Keratinocyte (primary cell): Measurements from ENCODE around the gene EVC. TPM values are rescaled to one million over a fixed set of nuclear protein-coding genes. Genes with fewer than 3 reads are reported as not detected.

Experiments used
- DNase-seq: peaks from one replicate; pipeline ENCODE4 v3.0.0-alpha.2; 2011; ENCODE audit warnings: low read depth, missing footprints, low spot score
- FAIRE-seq: peaks from 2 replicates; lab custom pipeline; 2011; peaks lifted over from hg19 to GRCh38; lab: Jason Lieb, UNC
- H2AFZ ChIP-seq: 2 replicates; pipeline ENCODE4 v1.6.0; 2012; ENCODE audit warnings: low read length, control low read depth, inconsistent platforms; ENCODE audit not compliant: control insufficient read depth
- H3K27ac ChIP-seq: 2 replicates; pipeline ENCODE4 v1.5.1; 2011; ENCODE audit warnings: low read length; ENCODE audit not compliant: control insufficient read depth, insufficient read depth
- H3K27me3 ChIP-seq: 3 replicates; pipeline ENCODE4 v1.6.0; 2011; ENCODE audit warnings: low read length; ENCODE audit not compliant: control insufficient read depth, insufficient read depth; ENCODE audit errors: extremely low read depth
- H3K36me3 ChIP-seq, 2 experiments: 2 replicates in 1 of 2; 3 replicates in 1 of 2; pipeline ENCODE4 v1.5.1; 2011; ENCODE audit warnings: low read length in 2 of 2, mild to moderate bottlenecking in 1 of 2; ENCODE audit not compliant: control insufficient read depth in 2 of 2, insufficient read depth in 2 of 2; ENCODE audit errors: extremely low read depth in 1 of 2
- H3K4me1 ChIP-seq: 3 replicates; pipeline ENCODE4 v1.5.1; 2011; ENCODE audit warnings: low read length; ENCODE audit not compliant: control insufficient read depth, insufficient read depth; ENCODE audit errors: extremely low read depth
- H3K4me2 ChIP-seq: 3 replicates; pipeline ENCODE4 v1.6.0; 2011; ENCODE audit warnings: low read depth, low read length; ENCODE audit not compliant: control insufficient read depth, insufficient read depth; ENCODE audit errors: extremely low read depth
- H3K4me3 ChIP-seq, 3 experiments: fragments of 200-600 bp in 1 of 3; sonication (generic) in 1 of 3; 2 replicates in 2 of 3; 3 replicates in 1 of 3; pipeline ENCODE4 v1.5.1; 2011 to 2016; ENCODE audit warnings: low read length in 3 of 3, mild to moderate bottlenecking in 3 of 3, control low read depth in 2 of 3, inconsistent platforms in 1 of 3, low read depth in 1 of 3, mixed read lengths in 1 of 3, mixed run types in 1 of 3, moderate library complexity in 1 of 3; ENCODE audit not compliant: control insufficient read depth in 2 of 3, insufficient read depth in 2 of 3; ENCODE audit errors: extremely low read depth in 1 of 3
- H3K79me2 ChIP-seq: 2 replicates; pipeline ENCODE4 v1.6.0; 2012; ENCODE audit warnings: low read length; ENCODE audit not compliant: control insufficient read depth, insufficient read depth
- H3K9ac ChIP-seq: 3 replicates; pipeline ENCODE4 v1.6.0; 2011; ENCODE audit warnings: low read length; ENCODE audit not compliant: control insufficient read depth, insufficient read depth; ENCODE audit errors: extremely low read depth
- H3K9me1 ChIP-seq: 3 replicates; pipeline ENCODE4 v1.6.0; 2011; ENCODE audit warnings: low read length; ENCODE audit not compliant: control insufficient read depth, insufficient read depth; ENCODE audit errors: extremely low read depth
- H3K9me3 ChIP-seq: 2 replicates; pipeline ENCODE4 v1.5.1; 2012; ENCODE audit warnings: low read depth, low read length; ENCODE audit not compliant: control insufficient read depth
- H4K20me1 ChIP-seq: 3 replicates; pipeline ENCODE4 v1.6.0; 2011; ENCODE audit warnings: low read length; ENCODE audit not compliant: control insufficient read depth, insufficient read depth; ENCODE audit errors: extremely low read depth
- EZH2 ChIP-seq: IDR thresholded peaks from one replicate; pipeline ENCODE4 v1.6.1; 2012; ENCODE audit warnings: inconsistent platforms, mild to moderate bottlenecking, low read length, moderate library complexity
- dilution Hi-C: fragments of 300-500 bp; cut with MboI; formaldehyde crosslinking; loops from one replicate; pipeline ENCODE4 v1.7.0; 2020; ENCODE audit warnings: low sequenced_read_pairs; ENCODE audit not compliant: extremely low pct_ligation_motif_present
- polyA plus RNA-seq, 5 experiments: library from polyadenylated mRNA; depleted of rRNA in 3 of 5; stranded (reverse) in 3 of 5; stranded (forward) in 1 of 5; unstranded in 1 of 5; fragments of >200 nt; gene quantifications; 1 replicate in 1 of 5; 2 replicates in 3 of 5; 3 replicates in 1 of 5; pipeline versions ENCODE4 v1.2.1 to v1.2.3, GENCODE V29; 2011 to 2012; ENCODE audit warnings: missing spikeins in 2 of 5, low read depth in 1 of 5, low replicate concordance in 1 of 5
- TF ChIP-seq, protein P1 (sequence below), 3 experiments: IDR thresholded peaks in 1 of 3; conservative IDR thresholded peaks in 1 of 3; optimal IDR thresholded peaks in 1 of 3; 2 replicates in 2 of 3; 3 replicates in 1 of 3; pipeline versions ENCODE3 to v1.5.1; 2011; ENCODE audit warnings: low read length in 3 of 3, mild to moderate bottlenecking in 3 of 3, moderate library complexity in 2 of 3, control low read depth in 1 of 3, inconsistent platforms in 1 of 3; ENCODE audit not compliant: insufficient read depth in 2 of 3; ENCODE audit errors: extremely low read depth in 1 of 3

EVC gene
- polyA plus RNA-seq, 1 donor (not counting 4 experiments of a cell fraction or from before 2014, with no cell fraction given), result 7.3 TPM

DNA sequence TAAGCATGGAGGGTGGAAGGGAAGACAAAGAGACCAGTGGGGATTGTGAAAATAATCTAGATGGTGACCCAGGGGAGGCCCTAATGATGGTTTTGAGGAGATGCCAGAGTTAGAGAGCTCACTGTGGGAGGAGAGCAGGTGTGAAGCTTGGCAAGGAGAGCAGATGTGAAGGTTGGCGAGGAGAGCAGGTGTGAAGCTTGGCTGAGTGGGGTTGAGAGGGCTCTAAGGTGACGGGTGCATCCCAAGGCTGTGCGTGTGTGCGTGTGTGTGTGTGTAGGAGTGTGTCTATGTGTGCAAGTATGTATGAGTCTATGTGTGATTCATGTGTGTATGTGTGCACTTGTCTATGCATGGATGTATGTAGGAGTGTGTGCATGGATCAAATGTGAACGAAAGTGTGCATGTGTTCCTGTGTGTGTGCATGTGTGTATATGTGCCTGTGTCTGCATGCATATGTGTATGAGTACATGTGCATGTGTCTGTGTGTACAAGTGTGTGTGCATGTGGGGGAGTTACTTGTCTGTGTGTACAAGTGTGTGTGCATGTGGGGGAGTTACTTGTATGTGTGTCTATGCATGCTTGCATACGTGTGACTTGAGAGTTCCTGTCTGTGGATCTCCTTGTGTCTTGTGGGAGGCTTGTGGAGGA is 72.0 kb downstream of the EVC start:
- TF ChIP-seq, protein P1, sequence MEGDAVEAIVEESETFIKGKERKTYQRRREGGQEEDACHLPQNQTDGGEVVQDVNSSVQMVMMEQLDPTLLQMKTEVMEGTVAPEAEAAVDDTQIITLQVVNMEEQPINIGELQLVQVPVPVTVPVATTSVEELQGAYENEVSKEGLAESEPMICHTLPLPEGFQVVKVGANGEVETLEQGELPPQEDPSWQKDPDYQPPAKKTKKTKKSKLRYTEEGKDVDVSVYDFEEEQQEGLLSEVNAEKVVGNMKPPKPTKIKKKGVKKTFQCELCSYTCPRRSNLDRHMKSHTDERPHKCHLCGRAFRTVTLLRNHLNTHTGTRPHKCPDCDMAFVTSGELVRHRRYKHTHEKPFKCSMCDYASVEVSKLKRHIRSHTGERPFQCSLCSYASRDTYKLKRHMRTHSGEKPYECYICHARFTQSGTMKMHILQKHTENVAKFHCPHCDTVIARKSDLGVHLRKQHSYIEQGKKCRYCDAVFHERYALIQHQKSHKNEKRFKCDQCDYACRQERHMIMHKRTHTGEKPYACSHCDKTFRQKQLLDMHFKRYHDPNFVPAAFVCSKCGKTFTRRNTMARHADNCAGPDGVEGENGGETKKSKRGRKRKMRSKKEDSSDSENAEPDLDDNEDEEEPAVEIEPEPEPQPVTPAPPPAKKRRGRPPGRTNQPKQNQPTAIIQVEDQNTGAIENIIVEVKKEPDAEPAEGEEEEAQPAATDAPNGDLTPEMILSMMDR (optimal IDR thresholded peaks at IDR 0.05 in 1 of 3, IDR thresholded peaks at IDR 0.05 in 1 of 3, conservative IDR thresholded peaks at IDR 0.05 in 1 of 3; ENCODE audit: extremely low read depth in 1 of 3, insufficient read depth in 2 of 3, low read length in 3 of 3), result no peak
- no peak for TF ChIP-seq EZH2
- Histone ChIP-seq H3K4me3 (no peak overlapping the region), H3K27me3 (no peaks in the 10 kb centered on the region), H3K4me1 (no peaks in the 10 kb centered on the region), H3K9me1 (no peaks in the 10 kb centered on the region), H3K79me2 (no peaks in the 10 kb centered on the region), H3K36me3 (peaks cover 21 to 22% of the 10 kb centered on the region in 2 experiments), H3K9me3 (no peaks in the 10 kb centered on the region), H3K4me2 (no peak overlapping the region), H3K27ac (no peak overlapping the region), H2AFZ (no peak overlapping the region), H4K20me1 (no peaks in the 10 kb centered on the region), H3K9ac (no peak overlapping the region)
- dilution Hi-C loops, result no loop called here
- FAIRE-seq, result no peak
- no peak for DNase-seq

DNA sequence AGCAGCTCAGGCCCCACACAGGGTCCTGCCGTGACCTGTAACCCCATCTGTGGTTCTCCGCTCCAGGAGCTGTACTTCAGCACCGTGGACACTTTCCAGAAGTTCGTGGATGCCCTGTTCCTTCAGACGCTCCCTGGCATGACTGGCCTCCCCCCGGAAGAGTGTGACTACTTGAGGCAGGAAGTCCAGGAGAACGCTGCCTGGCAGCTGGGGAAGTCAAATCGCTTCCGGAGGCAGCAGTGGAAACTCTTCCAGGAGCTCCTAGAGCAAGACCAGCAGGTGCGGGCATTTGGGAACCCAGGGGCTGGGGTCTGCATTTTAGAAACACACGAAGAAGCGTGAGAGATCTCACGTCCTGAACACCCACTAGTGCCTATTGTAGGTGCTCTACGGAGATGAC is 72.5 kb downstream of the EVC start:
- no peak for FAIRE-seq
- H3K36me3 ChIP-seq, result peaks cover 21 to 24% of the 10 kb centered on the region in 2 experiments
- TF ChIP-seq, protein P1 (optimal IDR thresholded peaks at IDR 0.05 in 1 of 3, IDR thresholded peaks at IDR 0.05 in 1 of 3, conservative IDR thresholded peaks at IDR 0.05 in 1 of 3; ENCODE audit: extremely low read depth in 1 of 3, insufficient read depth in 2 of 3, low read length in 3 of 3), result no peak
- no peak for TF ChIP-seq EZH2

More for the DNA sequence above, 72.5 kb downstream of the EVC start:
- no peaks in the 10 kb centered on the region for H4K20me1 ChIP-seq
- H3K27ac ChIP-seq, result no peak overlapping the region
- no peaks in the 10 kb centered on the region for H3K79me2 ChIP-seq
- dilution Hi-C loops, result no loop called here
- H3K9me3 ChIP-seq, result no peaks in the 10 kb centered on the region
- H3K9me1 ChIP-seq, result no peaks in the 10 kb centered on the region
- DNase-seq, result no peak
- no peak overlapping the region for H3K9ac ChIP-seq
- no peak overlapping the region for H3K4me3 ChIP-seq
- H3K4me2 ChIP-seq, result no peak overlapping the region
- no peaks in the 10 kb centered on the region for H3K4me1 ChIP-seq
- no peaks in the 10 kb centered on the region for H3K27me3 ChIP-seq
- no peak overlapping the region for H2AFZ ChIP-seq
